CD4-positive, alpha-beta T cell (primary cell): ENCODE results near the gene RABEPK. TPM values are rescaled to one million over a fixed set of nuclear protein-coding genes. Genes with fewer than 3 reads are reported as not detected.

ENCODE experiments used
- ATAC-seq: fragments of 200-7000 bp; cut with Tn5 transposase; one replicate; pipeline ENCODE4 v1.10.0; 2022; ENCODE audit warnings: mild to moderate bottlenecking; ENCODE audit not compliant: poor library complexity
- CTCF ChIA-PET: fragments of 350-600 bp; sonication (Branson Sonifier 250); formaldehyde crosslinking; loops from one replicate; lab custom pipeline; 2021; ENCODE audit warnings: antibody characterized with exemption, inconsistent platforms; lab: Charles Lee
- POLR2A ChIA-PET: fragments of 350-600 bp; sonication (Branson Sonifier 250); formaldehyde crosslinking; loops from one replicate; lab custom pipeline; 2021; ENCODE audit warnings: antibody characterized with exemption, inconsistent platforms; lab: Charles Lee
- DNase-seq, 14 experiments: peaks; one replicate each; pipeline ENCODE4 v3.0.0-alpha.2; 2013 to 2020; ENCODE audit warnings: mixed read lengths in 2 of 14
- H3K27ac ChIP-seq, 2 donors: one replicate each; pipeline versions ENCODE4 v1.5.1 to v1.7.0; 2013; ENCODE audit warnings: low read length in 2 of 2, low read depth in 1 of 2, mild to moderate bottlenecking in 1 of 2
- H3K27me3 ChIP-seq, 2 experiments: 1 replicate in 1 of 2; 2 replicates in 1 of 2; pipeline versions ENCODE4 v1.6.1 to v1.7.0; 2013; ENCODE audit warnings: low read length in 2 of 2, control low read depth in 1 of 2, mild to moderate bottlenecking in 1 of 2, moderate library complexity in 1 of 2; ENCODE audit not compliant: insufficient read depth in 2 of 2, control insufficient read depth in 1 of 2
- H3K36me3 ChIP-seq: one replicate; pipeline ENCODE4 v1.6.1; 2013; ENCODE audit warnings: low read length, control low read depth; ENCODE audit not compliant: insufficient read depth
- H3K4me1 ChIP-seq: one replicate; pipeline ENCODE4 v1.6.1; 2013; ENCODE audit warnings: low read length, control low read depth; ENCODE audit not compliant: insufficient read depth
- H3K4me3 ChIP-seq: one replicate; pipeline ENCODE4 v1.5.1; 2013; ENCODE audit warnings: mild to moderate bottlenecking, low read length, moderate library complexity
- H3K9me3 ChIP-seq, 2 experiments: 1 replicate in 1 of 2; 2 replicates in 1 of 2; pipeline versions ENCODE4 v1.6.1 to v1.7.0; 2013; ENCODE audit warnings: low read length in 2 of 2, mild to moderate bottlenecking in 2 of 2, control low read depth in 1 of 2, moderate library complexity in 1 of 2; ENCODE audit not compliant: control insufficient read depth in 1 of 2, insufficient read depth in 1 of 2
- H3K27ac Mint-ChIP-seq: one replicate; pipeline ENCODE4 v1.8.0; 2020; ENCODE audit warnings: mixed read lengths
- H3K27me3 Mint-ChIP-seq: one replicate; pipeline ENCODE4 v1.8.0; 2021; ENCODE audit warnings: mixed read lengths
- H3K36me3 Mint-ChIP-seq: one replicate; pipeline ENCODE4 v1.8.0; 2021; ENCODE audit warnings: low read depth, mixed read lengths
- H3K4me1 Mint-ChIP-seq: one replicate; pipeline ENCODE4 v1.8.0; 2021; ENCODE audit warnings: low read depth, mixed read lengths
- H3K4me3 Mint-ChIP-seq: one replicate; pipeline ENCODE4 v1.8.0; 2020; ENCODE audit warnings: mild to moderate bottlenecking, mixed read lengths
- H3K9me3 Mint-ChIP-seq: one replicate; pipeline ENCODE4 v1.8.0; 2020; ENCODE audit warnings: mixed read lengths
- intact Hi-C, 2 experiments: fragments of 100-400 bp; cut with DNase I in 1 of 2; cut with micrococcal nuclease in 1 of 2; formaldehyde crosslinking; loops; one replicate each; pipeline versions ENCODE4 v1.15.1 to v1.9.0; 2023 to 2025; cut with DNase I, micrococcal nuclease
- total RNA-seq, 174 experiments: library from RNA in 2 of 174; stranded (reverse) in 2 of 174; gene quantifications; one replicate each; pipeline ENCODE4 v1.2.3 and lab custom pipeline; 2021 to 2026
- TF ChIP-seq, protein P1 (sequence below): fragments of 200-600 bp; IDR thresholded peaks from one replicate; pipeline ENCODE4 v1.8.0; 2022; ENCODE audit warnings: antibody characterized with exemption, mild to moderate bottlenecking

RABEPK gene
- total RNA-seq, 2 experiments from 2014 or later = 6.8 to 8.3 TPM

DNA sequence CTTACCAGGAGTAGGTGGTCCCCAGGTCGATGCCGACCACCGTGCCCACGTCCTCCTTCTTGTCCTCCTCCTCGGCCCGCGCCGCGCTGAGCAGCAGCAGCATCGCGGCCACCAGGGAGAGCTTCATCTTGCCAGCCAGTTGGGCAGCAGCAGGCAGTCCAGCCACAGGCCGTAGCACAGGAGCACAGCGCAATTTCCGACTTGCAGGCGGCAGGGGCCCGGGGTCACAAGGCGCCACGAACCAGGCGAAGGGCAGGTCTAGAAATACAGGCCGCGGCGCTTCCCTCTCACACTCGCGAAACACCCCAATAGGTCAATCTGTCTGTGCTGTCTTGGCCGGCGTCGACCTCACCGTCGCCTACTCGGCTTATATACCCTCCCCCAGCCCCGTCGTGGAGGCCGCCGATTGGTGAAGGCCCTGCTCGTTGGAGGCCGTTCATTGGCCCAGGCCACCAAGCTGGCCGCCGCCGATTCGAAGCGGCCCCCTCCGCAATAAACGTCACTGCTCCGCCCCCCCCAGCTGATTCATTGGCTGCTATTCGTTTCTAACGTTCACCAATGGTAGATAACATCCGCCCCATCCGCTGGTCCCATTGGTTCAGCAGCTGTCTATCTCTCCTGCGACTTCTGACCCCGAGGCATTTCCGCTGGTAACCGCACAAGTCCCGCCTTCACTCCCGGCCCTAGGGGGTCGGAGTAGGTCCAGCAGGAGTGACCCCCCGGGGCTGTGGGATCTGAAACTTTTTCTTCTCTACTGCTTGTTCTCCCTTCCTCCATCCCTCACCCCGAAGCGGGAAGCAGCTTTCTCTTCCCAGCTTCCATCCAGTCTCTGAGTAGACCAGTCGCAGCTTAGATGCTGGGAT lies 40.9 kb downstream of the RABEPK start, which contains the start of gene HSPA5:
Gene HSPA5 (minus strand): TSS at position 344 of the 863 bp plus-strand sequence. CDS start 217 bp downstream, at position 127.
- ChIA-PET POLR2A (interaction anchor here (0.7 to 3.8 kb wide), 32 partner anchors 8 to 391 kb away, joined by 3 to 119 read pairs (median 6); partner anchors contain the start of genes GAPVD1, GOLGA1, PPP6C and RABEPK), CTCF (interaction anchor here (1.0 to 2.4 kb wide), 2 partner anchors 21 to 29 kb away, joined by 4 to 23 read pairs; partner anchors contain the start of gene GAPVD1)
- H3K9me3 ChIP-seq = no peaks in the 10 kb centered on the region
- peak; percentile 90 for ATAC-seq
- Mint-ChIP-seq H3K4me1 (peaks cover 55% of the 10 kb centered on the region), H3K36me3 (peaks cover 58% of the 10 kb centered on the region), H3K27ac (peak within 1 kb of the TSS; percentile 98), H3K4me3 (peak within 1 kb of the TSS; percentile 98), H3K9me3 (no peaks in the 10 kb centered on the region), H3K27me3 (no peaks in the 10 kb centered on the region)
- intact Hi-C loops = loop anchor here (1.0 to 10.0 kb wide), 7 partner anchors 20 to 504 kb away; partner anchors contain the start of genes GAPVD1 (in 2 of the 2), PPP6C (in 2 of the 2), ARPC5L (in 1 of the 2) and PBX3 (in 1 of the 2)
- peak within 1 kb of the TSS; percentile 95 for H3K4me3 ChIP-seq
- H3K27me3 ChIP-seq = no peaks in the 10 kb centered on the region
- DNase-seq = peak; percentile 98 to 100 (median 99)
- H3K36me3 ChIP-seq = peaks cover 37% of the 10 kb centered on the region
- TF ChIP-seq, protein P1, sequence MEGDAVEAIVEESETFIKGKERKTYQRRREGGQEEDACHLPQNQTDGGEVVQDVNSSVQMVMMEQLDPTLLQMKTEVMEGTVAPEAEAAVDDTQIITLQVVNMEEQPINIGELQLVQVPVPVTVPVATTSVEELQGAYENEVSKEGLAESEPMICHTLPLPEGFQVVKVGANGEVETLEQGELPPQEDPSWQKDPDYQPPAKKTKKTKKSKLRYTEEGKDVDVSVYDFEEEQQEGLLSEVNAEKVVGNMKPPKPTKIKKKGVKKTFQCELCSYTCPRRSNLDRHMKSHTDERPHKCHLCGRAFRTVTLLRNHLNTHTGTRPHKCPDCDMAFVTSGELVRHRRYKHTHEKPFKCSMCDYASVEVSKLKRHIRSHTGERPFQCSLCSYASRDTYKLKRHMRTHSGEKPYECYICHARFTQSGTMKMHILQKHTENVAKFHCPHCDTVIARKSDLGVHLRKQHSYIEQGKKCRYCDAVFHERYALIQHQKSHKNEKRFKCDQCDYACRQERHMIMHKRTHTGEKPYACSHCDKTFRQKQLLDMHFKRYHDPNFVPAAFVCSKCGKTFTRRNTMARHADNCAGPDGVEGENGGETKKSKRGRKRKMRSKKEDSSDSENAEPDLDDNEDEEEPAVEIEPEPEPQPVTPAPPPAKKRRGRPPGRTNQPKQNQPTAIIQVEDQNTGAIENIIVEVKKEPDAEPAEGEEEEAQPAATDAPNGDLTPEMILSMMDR = no peak
- H3K4me1 ChIP-seq = peaks cover 38% of the 10 kb centered on the region
- H3K27ac ChIP-seq = peak within 1 kb of the TSS; percentile 96 to 98

DNA sequence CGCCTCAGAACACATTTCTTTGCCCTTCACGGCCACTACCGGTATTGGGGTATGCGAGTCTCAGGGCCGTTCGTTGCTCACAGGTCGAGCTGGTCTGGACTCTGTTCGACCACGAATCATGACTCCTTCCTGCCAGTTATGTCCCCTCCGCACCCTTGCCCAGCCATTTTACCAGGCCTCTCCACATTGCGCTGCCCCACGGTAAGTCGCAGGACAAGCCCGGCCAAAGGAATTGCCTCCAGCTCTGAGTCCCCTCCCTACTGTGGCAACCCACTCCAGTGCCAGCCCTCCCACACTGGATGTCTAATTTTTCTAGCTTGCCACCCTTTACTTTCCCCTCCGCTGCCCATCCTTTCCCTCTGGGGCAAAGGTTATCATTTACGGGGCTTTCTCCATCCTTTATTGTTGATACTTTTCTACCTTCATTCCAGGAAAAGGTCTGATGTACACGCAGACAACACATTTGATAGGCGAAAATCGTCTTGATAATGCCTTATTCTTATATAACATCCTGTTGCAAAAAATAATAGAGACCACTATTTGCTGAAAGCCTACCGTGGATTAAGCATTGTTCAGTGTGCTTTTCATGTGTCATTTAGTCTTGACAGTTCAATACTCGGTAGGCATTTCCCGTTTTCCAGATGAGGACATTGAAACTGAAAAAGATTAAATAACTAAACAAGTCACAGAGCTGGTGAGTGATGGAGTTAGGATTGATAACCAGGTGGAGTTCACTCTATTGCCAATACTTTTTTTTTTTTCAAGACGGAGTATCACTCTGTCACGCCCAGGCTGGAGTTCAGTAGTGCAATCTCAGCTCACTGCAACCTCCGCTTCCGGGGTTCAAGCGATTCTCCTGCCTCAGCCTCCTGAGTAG lies 41.8 kb downstream of the RABEPK start:
- no peaks in the 10 kb centered on the region for H3K27me3 ChIP-seq
- peaks cover 38% of the 10 kb centered on the region for H3K4me1 ChIP-seq

More for the DNA sequence above, 41.8 kb downstream of the RABEPK start:
- CTCF ChIA-PET = interaction anchor here (1.0 to 2.4 kb wide), 2 partner anchors 20 to 28 kb away, joined by 4 to 23 read pairs; partner anchors contain the start of gene GAPVD1
- Mint-ChIP-seq H3K27ac (peak overlapping the region; percentile 98), H3K36me3 (peaks cover 49% of the 10 kb centered on the region), H3K4me3 (peak overlapping the region; percentile 98), H3K4me1 (peaks cover 46% of the 10 kb centered on the region), H3K27me3 (no peaks in the 10 kb centered on the region), H3K9me3 (no peaks in the 10 kb centered on the region)
- TF ChIP-seq, protein P1 = no peak
- peak overlapping the region; percentile 83 to 98 for H3K27ac ChIP-seq
- H3K4me3 ChIP-seq = peak overlapping the region; percentile 95
- peaks cover 31% of the 10 kb centered on the region for H3K36me3 ChIP-seq
- DNase-seq = peak in 2 of 14 experiments; percentile 12 to 15
- ATAC-seq = peak; percentile 4
- no peaks in the 10 kb centered on the region for H3K9me3 ChIP-seq
- POLR2A ChIA-PET = interaction anchor here (0.7 to 3.8 kb wide), 30 partner anchors 7 to 392 kb away, joined by 3 to 119 read pairs (median 6); partner anchors contain the start of genes GAPVD1, GOLGA1, PPP6C and RABEPK
- intact Hi-C loops = loop anchor here (1.0 to 10.0 kb wide), 7 partner anchors 19 to 503 kb away; partner anchors contain the start of genes GAPVD1 (in 2 of the 2), PPP6C (in 2 of the 2), ARPC5L (in 1 of the 2) and PBX3 (in 1 of the 2)
